GM18511 (cell line): ENCODE measurements around the gene AK8.
"Not testable (repeated sequence)": the region's sequence is repeated elsewhere in the genome, so short reads cannot be mapped to it uniquely, and the experiment has no call there.

Source experiments
- ATAC-seq: cut with Tn5 transposase; IDR thresholded peaks from one replicate; pipeline ENCODE4 v1.9.1; 2021; ENCODE audit warnings: mild to moderate bottlenecking, moderate library complexity; ENCODE audit not compliant: unreplicated experiment

The AK8 gene

DNA sequence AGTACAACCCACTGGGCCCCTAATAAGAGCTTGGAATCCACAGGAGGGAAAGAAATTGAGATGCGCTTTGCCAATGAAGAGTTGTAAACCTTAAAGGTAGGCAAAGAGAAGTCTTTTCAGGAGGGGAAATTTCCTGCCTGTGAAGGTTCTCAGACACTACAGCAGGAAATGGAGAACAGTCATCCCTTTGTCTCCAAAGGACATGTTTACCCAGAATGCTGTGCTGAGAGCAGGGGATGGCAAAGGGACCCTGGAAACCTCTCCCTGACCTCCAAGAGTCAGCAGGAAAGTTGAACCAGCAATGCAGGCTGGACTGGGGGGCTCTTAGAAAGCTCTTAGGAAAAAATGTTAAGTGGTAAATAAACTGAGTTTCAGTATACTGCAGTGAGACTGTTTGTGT lies 103.2 kb downstream of the AK8 start:
- ATAC-seq, result no peak

- ATAC-seq, result no peak
Observed at GRCh38 chr9:132773764-132774339, 104.2 kb downstream of the AK8 start.

DNA sequence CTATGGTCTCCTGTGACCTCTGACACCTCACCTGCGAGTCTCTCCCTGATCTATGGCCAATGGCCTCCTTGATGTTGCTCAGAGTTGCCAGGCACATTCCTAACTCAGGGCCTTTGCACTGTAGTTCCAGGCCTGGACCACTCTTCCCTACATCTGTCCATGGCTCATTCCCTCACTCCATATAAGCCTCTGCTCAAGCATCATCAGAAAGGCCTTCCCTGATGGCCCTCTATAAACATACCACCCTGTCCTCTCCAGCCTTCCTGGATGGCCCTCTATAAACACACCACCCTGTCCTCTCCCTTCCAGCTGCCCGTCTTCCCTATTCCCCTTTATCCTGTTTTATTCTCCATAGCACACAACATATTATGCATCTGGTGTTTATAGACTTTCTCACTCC lies 105.0 kb downstream of the AK8 start:
- no peak for ATAC-seq

DNA sequence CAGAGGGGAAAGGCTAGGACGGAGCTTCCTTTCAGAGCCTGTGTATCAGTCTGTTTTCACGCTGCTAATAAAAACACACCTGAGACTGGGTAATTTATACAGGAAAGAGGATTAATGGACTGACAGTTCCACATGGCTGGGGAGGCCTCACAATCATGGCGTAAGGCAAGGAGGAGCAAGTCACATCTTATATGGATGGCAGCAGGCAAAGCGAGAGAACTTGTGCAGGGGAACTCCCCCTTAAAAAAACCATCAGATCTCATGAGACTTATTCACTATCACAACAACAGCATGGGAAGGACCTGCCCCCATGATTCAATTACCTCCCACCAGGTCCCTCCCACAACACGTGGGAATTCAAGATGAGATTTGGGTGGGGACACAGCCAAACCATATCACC lies 106.3 kb downstream of the AK8 start:
- not testable (repeated sequence) for ATAC-seq

GRCh38 chr9:132770770-132771310 lies 107.2 kb downstream of the AK8 start:
- no peak for ATAC-seq

DNA sequence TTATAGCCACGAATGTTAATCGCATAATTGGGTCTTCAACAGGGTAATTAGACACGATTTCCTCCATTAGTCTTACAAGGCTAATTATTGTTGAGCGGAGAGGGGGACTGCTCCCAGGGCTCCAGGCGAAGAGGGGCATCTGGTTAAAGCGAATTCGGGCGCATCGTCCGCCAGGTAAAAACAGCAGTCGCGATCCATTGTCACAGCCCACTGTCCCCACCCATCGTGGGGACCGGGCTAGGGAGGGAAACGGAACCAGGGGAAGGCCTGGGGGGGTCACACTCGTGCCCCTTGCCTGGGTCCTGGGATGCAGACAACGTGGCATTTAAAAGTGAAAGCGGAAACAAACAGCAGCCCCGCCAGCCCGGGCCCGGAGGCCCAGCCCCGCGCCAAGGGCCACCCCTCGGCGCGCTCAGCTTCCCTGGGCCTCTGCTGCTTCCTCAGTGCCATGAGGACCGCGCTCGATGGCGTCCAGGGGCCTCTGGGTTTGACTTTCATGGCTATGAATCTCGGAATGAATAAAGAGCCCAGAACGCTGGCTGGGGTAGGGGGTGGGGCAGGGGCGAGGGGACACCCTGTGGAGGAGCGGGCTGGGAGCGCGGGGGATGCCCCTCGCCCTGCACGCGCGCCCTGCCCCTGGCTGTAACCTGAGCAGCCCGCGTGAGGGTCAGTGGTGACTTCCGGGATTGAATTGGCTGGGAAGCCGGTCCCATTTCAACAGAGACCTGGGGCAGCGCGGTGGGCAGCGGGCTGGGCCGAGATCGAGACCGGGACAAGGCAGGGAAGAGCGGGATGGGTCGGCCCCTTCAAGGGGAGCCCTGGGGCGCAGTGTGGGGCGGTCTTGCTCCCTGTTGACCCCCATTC lies 107.9 kb downstream of the AK8 start:
- ATAC-seq, result peak; percentile 70

GRCh38 chr9:132768932-132769905 lies 108.9 kb downstream of the AK8 start:
- peak; percentile 56 for ATAC-seq

GRCh38 chr9:132763574-132763973 lies 114.5 kb downstream of the AK8 start:
- no peak for ATAC-seq

DNA sequence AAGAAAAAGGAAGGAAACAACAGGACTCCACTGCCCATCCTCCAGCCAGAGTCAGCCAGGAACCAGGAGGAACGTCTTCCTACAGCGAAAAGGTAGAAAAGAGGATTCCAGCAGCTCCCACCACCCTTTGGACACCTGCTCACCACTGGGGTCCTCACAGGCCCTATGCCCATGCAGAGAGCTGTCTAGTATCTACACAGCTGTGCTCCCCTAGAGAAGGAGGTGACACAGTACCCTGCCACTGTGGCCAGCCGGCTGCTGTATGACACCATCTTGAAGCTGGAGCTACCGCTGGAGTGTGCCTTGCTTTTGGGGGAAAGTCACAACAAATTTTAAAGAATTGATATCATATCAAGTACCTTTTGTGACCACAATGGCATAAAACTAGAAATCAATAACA lies 115.2 kb downstream of the AK8 start:
- ATAC-seq, result no peak

DNA sequence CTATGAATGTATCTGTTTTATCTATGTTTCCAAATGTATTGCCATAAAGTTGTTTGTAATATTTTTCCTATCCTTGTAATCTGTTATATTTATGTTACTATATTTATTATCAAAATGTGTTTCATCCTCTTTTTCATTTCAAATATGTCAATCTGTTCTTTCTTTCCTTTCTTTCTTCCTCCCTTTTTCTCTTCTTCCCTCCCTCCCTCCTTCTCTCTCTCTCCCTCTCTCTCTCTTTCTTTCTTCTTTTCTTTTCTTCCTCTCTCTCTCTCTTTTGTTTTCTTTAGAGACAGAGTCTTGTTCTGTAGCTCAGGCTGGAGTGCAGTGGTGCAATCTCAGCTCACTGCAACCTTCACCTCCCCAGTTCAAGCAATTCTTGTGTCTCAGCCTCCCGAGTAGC lies 116.5 kb downstream of the AK8 start:
- no peak for ATAC-seq

GRCh38 chr9:132760057-132760456 lies 118.0 kb downstream of the AK8 start:
- ATAC-seq, result no peak

DNA sequence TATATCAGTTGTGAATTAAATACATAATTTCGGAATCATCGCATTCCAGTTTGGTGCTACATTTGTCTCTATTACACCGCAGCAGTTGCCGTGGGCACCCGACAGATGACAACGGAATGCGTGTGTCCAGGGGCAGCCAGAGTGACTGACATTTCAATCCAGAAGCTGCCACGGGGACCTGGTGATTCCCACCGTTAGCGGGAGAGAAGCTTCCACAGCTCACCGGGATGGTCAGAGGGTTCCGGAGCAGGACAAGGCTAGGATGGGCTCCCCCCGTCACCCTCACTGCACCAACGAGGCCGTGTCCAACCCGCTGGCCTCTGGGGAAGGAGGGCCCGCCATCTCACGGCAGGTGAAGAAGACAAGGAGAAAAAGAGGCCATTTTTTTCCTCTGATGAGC lies 121.1 kb downstream of the AK8 start:
- ATAC-seq, result no peak

GRCh38 chr9:132756214-132756845 lies 121.8 kb downstream of the AK8 start:
- no peak for ATAC-seq

GRCh38 chr9:132755096-132755495 lies 123.0 kb downstream of the AK8 start:
- no peak for ATAC-seq

GRCh38 chr9:132754236-132754635 lies 123.8 kb downstream of the AK8 start:
- no peak for ATAC-seq

GRCh38 chr9:132753593-132753880 lies 124.5 kb downstream of the AK8 start:
- no peak for ATAC-seq

- no peak for ATAC-seq
Observed at GRCh38 chr9:132752877-132753592, 125.0 kb downstream of the AK8 start.

- no peak for ATAC-seq
Observed at GRCh38 chr9:132750668-132751067, 127.4 kb downstream of the AK8 start.

DNA sequence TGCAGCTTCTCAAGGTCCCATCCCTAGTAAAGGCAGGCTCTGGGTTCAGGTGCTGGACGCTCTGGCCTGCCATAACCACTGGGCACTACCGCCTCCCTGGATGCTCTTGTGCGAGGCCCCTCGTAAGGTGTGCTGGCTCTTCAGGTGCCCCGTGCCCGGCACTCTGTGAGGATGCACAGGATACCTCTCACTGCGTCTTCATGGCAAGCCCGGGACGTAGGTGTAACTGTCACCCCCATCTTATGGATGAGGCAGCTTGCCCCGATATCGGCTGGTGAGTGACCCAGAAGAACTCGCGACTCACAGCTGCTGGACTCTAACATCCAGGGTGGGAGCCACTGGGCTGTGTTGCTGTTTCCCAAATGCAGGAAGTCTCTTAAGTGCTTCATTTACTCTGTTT lies 128.8 kb downstream of the AK8 start:
- no peak for ATAC-seq

DNA sequence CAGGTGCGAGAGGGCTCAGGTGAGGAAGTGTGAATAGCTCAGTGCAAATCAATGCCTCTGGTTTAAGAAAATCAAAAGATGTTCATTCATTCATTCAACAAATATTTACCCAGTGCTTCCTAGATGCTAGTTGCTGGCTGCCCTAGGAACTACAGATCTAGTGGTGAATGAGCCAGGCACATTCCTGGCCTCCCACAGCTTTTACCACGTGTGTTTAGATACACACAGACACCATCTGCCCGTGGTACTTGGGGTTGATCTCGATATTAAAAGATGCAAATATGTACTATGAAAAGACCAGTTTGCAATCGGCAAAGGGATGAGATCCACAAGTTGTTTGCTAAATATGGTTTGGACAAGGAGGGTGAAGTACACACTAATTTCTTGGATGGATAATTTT lies 129.6 kb downstream of the AK8 start:
- no peak for ATAC-seq
